Psoas muscle (tissue), 8 donors: Measurements from ENCODE around the gene PSMD2. TPM values are rescaled to one million over a fixed set of nuclear protein-coding genes. Genes with fewer than 3 reads are reported as not detected.

Source experiments
- ATAC-seq, 4 donors: fragments of 200-7000 bp; cut with Tn5 transposase; one replicate each; pipeline ENCODE4 v1.9.1; 2020; ENCODE audit warnings: moderate library complexity in 3 of 4, mild to moderate bottlenecking in 2 of 4
- DNase-seq, 2 donors: peaks; one replicate each; pipeline ENCODE4 v3.0.0-alpha.2; 2020
- H3K27ac ChIP-seq: fragments of 200-600 bp; one replicate; pipeline ENCODE4 v1.8.0; 2022
- H3K27me3 ChIP-seq, 3 donors: fragments of 200-600 bp in 1 of 3; one replicate each; pipeline versions ENCODE4 v1.6.1 to v1.8.0; 2013 to 2022; ENCODE audit warnings: low read length in 2 of 3, mild to moderate bottlenecking in 2 of 3, moderate library complexity in 1 of 3; ENCODE audit not compliant: insufficient read depth in 3 of 3
- H3K36me3 ChIP-seq, 2 donors: fragments of 200-600 bp in 1 of 2; one replicate each; pipeline versions ENCODE4 v1.6.1 to v1.8.0; 2013 to 2022; ENCODE audit warnings: low read depth in 1 of 2, mild to moderate bottlenecking in 1 of 2, moderate library complexity in 1 of 2; ENCODE audit not compliant: insufficient read depth in 1 of 2
- H3K4me1 ChIP-seq: fragments of 200-600 bp; one replicate; pipeline ENCODE4 v1.8.0; 2022
- H3K4me3 ChIP-seq: fragments of 200-600 bp; one replicate; pipeline ENCODE4 v1.8.0; 2022; ENCODE audit warnings: mild to moderate bottlenecking
- H3K9me3 ChIP-seq: fragments of 200-600 bp; one replicate; pipeline ENCODE4 v1.8.0; 2022
- CTCF ChIP-seq: fragments of 200-600 bp; IDR thresholded peaks from one replicate; pipeline ENCODE4 v1.8.0; 2022; ENCODE audit warnings: antibody characterized with exemption
- WGBS, 3 donors: extraction: QIAGEN DNeasy Blood & Tissue Kit; methylation state at CpG; one replicate each; pipeline versions ENCODE4 v1.1.6 to v1.1.7; 2013; 5-methylcytosine and 5-hydroxymethylcytosine counted together
- intact Hi-C, 2 donors: fragments of 100-400 bp; cut with DNase I; formaldehyde crosslinking; loops; one replicate each; pipeline versions ENCODE4 v1.11.0 to v1.14.2; 2022
- polyA plus RNA-seq, 3 donors: library from polyadenylated mRNA; stranded (reverse); fragments of 200-250 nt; gene quantifications; one replicate each; pipeline ENCODE4 v1.2.3, GENCODE V29; 2013
- total RNA-seq, 4 donors: library from RNA; stranded (reverse); fragmentation: NEBNext Ultra II Directional in 2 of 4; extraction: Animal tissue kit (Norgen Biotek cat#: 25700) in 2 of 4; gene quantifications; one replicate each; pipeline versions ENCODE4 v1.2.1 to v1.2.4, GENCODE V29; 2021 to 2023
- donor health status: healthy with polysubstance abuse.
- donor health status: DM: no; HTN: no; CAD: no; lungs with moderate emphysema.
- donor health status: Bipolar disorder and iron deficiency.
- donor health status: healthy.
- donor health status: DM: yes; HTN: yes; CAD: no.
- donor health status: DM: no; HTN: no; CAD: no.
- donor health status: DM: no; HTN: no; CAD: no.
- donor health status: DM: yes; HTN: yes; CAD: no.

PSMD2 gene
- total and polyA plus RNA-seq, 7 donors: 338 to 898 (median 430) TPM

DNA sequence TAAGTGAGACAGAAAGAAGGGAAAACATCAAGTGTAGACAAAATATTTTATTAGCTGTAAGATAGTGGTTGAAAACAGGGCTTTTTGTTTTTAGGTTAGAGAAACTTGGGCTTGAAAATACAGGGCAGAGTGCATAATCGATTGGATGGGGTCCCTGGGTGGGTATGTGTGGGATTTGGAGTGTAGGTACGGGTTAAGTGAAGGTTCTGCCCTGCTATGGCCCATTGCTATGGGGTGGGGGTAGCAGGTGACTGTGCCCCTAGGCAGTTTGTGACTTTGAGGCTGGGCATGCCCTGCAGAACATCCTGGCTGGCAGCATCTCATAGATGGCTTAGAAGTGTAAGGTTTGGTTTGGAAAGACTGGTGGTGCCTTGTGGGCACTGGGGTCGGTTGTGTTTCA, 34.7 kb downstream of the PSMD2 start:
- Histone ChIP-seq H3K27ac (peak overlapping the region; percentile 90), H3K27me3 (no peaks in the 10 kb centered on the region), H3K4me3 (no peak overlapping the region), H3K9me3 (no peaks in the 10 kb centered on the region), H3K4me1 (peaks cover 46% of the 10 kb centered on the region), H3K36me3 (peaks cover 5 to 67% of the 10 kb centered on the region in 2 donors)
- intact Hi-C loops: loop anchor here in 1 of 2 donors (1.0 kb wide), 1 partner anchor 9 kb away; no protein-coding TSS in a partner anchor
- 74 to 92% (median 75%) methylated on average over 3 of the region's 3 CpGs for WGBS, 3 donors
- ATAC-seq: no peak
- DNase-seq: peak in 1 of 2 donors; percentile 41
- TF ChIP-seq CTCF: no peak

DNA sequence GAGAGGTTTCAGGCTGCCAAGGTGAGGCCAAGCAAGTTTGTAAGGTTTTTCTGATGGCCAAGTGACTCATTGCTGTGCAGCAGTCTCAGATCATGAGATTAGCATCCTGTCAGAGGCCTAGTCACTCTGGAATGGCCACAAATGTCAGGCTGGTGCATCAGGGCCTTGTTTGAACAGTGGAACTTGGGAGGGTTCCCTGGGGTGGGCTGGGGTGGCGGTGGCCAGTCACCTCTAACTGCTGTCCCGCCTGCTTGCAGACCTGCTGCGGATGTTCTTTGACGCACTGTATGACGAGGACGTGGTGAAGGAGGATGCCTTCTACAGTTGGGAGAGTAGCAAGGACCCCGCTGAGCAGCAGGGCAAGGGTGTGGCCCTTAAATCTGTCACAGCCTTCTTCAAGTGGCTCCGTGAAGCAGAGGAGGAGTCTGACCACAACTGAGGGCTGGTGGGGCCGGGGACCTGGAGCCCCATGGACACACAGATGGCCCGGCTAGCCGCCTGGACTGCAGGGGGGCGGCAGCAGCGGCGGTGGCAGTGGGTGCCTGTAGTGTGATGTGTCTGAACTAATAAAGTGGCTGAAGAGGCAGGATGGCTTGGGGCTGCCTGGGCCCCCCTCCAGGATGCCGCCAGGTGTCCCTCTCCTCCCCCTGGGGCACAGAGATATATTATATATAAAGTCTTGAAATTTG, 35.6 kb downstream of the PSMD2 start:
- no peak for TF ChIP-seq CTCF
- Histone ChIP-seq H3K27ac (peak overlapping the region; percentile 90), H3K4me3 (no peak overlapping the region), H3K27me3 (no peaks in the 10 kb centered on the region), H3K36me3 (peaks cover 0 to 58% of the 10 kb centered on the region in 2 donors), H3K4me1 (peaks cover 55% of the 10 kb centered on the region), H3K9me3 (no peaks in the 10 kb centered on the region)
- DNase-seq: peak; percentile 8 to 74
- WGBS, 3 donors: 67 to 82% (median 72%) methylated on average over 15 of the region's 15 CpGs
- intact Hi-C loops: no loop called here
- ATAC-seq: peak; percentile 15 to 48 (median 32)

DNA sequence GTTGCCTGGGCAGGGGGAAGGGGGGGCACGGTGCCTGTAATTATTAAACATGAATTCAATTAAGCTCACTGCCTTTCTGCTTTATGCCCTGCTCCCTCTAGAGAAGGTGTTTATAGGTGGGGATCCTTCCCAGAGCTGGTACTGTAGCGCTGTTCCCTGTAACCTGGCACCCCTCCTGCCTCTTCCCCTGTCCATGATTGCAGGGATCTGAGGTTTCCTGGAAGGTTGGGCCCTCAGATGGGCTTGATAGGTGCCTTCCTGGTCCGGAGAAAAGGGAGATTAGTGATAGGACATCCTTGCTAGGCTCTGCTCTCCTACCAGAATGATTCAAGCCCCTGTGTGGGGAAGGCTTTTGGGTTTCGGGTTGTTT, 36.2 kb downstream of the PSMD2 start:
- no peak for ATAC-seq
- TF ChIP-seq CTCF: no peak

GRCh38 chr3:184335661-184336546, 36.9 kb downstream of the PSMD2 start:
- Histone ChIP-seq H3K9me3 (no peaks in the 10 kb centered on the region), H3K4me1 (peaks cover 58% of the 10 kb centered on the region), H3K36me3 (peaks cover 0 to 45% of the 10 kb centered on the region in 2 donors), H3K27me3 (no peaks in the 10 kb centered on the region), H3K4me3 (peak overlapping the region; percentile 79), H3K27ac (peak overlapping the region; percentile 90)
- ATAC-seq: peak; percentile 63 to 79 (median 71)
- intact Hi-C loops: no loop called here
- no peak for TF ChIP-seq CTCF
- 0 to 1% (median 0%) methylated on average over 35 to 77 of the region's 77 CpGs for WGBS, 3 donors
- DNase-seq: peak; percentile 89 to 93

More for the DNA sequence above, 36.2 kb downstream of the PSMD2 start:
- peak in 1 of 2 donors; percentile 46 for DNase-seq
- Histone ChIP-seq H3K27me3 (no peaks in the 10 kb centered on the region), H3K36me3 (peaks cover 0 to 51% of the 10 kb centered on the region in 2 donors), H3K4me1 (peaks cover 58% of the 10 kb centered on the region), H3K4me3 (peak overlapping the region; percentile 79), H3K9me3 (no peaks in the 10 kb centered on the region), H3K27ac (peak overlapping the region; percentile 90)
- 41 to 65% (median 50%) methylated on average over 4 of the region's 4 CpGs for WGBS, 3 donors
- intact Hi-C loops: no loop called here
